Fibroblast of the conjunctiva (primary cell): ENCODE measurements around the gene FRYL.
A peak's percentile ranks its signal among the peaks of the same experiment; 100 is the strongest.
"Not testable (repeated sequence)": the region's sequence is repeated elsewhere in the genome, so short reads cannot be mapped to it uniquely, and the experiment has no call there.

Experiments
- DNase-seq: peaks from one replicate; pipeline ENCODE4 v3.0.0-alpha.2; 2010; ENCODE audit warnings: low read depth

The FRYL gene

DNA sequence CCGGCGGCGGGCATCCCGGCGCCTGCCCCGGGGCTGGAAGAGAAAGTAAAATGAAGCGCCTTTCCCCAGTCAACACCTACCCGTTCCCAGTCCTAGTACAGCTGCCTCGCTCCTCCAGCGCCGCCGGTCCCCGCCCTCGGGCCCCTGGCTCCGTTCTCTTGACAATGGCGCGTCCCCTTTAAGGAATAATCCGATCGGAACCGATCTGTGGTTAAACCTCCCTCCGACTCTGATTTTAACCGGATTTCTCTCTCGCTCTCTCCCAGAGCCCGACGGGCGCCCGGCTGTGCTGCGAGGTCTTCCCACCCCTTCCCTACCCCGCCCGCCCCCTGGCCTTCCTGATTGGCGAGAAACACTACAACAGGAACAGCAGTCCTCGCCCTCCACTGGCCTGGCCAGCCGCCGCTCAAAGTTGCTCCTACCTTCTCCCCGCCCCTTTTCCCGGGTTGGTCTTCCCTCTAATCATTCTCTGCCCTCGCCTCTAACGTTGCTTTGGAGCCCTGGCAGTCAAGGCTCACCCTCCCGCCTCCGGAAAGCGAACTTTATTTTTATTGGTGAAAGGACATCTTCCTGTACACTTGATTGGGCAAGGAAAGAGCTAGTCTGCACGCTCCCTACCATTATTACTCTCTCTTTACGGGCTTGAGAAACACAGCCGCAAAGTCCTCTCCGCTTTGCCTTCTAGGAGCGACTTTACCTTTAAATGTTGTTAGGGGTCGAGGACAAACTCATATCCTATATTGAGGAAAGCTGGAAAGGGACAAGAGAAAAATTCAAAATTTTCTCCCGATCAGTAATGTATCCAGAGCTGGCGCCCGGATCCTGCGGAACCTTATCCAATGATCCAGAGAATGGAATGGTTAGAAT is at the start of gene FRYL:
TSS of gene FRYL (minus strand) at position 282 of the 867 bp plus-strand sequence. CDS start 145,869 bp downstream, outside the sequence.
- peak; percentile 99 for DNase-seq

DNA sequence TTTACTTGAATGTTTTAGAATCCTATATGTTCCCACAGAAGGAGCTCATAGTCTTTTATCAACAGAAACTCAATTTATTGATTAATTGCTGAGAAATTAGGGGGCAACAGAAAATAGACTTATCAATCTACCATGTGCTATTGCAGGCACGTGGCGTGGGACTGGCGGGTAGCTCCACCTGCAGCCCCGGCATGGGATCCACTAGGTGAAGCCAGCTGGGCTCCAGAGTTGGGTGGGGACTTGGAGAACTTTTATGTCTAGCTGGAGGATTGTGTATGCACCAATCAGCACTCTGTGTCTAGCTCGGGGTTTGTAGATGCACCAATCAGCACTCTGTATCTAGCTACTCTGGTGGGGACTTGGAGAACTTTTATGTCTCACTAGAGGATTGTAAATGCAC is 47.5 kb upstream of the FRYL start:
- no peak for DNase-seq

DNA sequence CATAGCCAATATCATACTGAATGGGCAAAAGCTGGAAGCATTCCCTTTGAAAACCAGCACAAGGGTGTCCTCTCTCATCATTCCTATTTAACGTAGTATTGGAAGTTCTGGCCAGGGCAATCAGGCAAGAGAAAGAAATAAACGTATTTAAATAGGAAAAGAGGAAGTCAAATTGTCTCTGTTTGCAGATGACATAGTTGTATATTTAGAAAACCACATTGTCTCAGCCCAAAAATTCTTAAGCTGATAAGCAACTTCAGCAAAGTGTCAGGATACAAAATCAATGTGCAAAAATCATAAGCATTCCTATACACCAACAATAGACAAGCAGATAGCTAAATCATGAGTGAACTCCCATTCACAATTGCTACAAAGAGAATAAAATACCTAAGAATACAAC is 41.4 kb upstream of the FRYL start:
- not testable (repeated sequence) for DNase-seq

DNA sequence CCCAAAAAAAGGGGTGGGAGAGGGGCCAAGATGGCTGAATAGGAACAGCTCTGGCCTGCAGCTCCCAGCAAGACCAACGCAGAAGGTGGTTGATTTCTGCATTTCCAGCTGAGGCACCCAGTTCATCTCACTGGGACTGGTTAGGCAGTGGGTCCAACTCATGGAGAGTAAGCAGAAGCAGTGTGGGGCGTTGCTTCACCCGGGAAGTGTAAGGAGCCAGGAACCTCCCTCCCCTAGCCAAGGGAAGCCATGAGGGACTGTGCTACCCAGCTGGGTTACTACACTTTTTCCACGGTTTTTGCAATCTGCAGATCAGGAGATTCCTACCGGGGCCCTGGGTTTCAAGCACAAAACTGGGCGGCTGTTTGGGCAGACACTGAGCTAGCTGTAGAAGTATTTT is 36.9 kb upstream of the FRYL start:
- DNase-seq: no peak

DNA sequence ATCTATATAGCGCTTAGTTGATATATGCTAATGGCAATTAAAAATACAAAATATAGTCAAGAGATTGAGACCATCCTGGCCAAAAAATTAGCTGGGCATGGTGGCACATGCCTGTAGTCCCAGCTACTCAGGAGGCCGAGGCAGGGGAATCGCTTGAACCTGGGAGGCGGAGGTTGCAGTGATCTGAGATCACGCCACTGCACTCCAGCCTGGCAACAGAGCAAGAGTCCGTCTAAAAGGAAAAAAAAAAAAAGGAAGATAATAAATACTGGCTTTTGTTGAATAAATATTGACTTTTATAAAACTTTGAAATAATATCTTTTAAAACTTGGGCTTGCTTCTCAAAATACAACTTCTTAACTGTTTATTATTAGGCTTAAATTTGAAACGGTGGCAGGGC is 36.2 kb upstream of the FRYL start:
- not testable (repeated sequence) for DNase-seq

GRCh38 chr4:48815483-48815882 is 35.4 kb upstream of the FRYL start:
- no peak for DNase-seq

DNA sequence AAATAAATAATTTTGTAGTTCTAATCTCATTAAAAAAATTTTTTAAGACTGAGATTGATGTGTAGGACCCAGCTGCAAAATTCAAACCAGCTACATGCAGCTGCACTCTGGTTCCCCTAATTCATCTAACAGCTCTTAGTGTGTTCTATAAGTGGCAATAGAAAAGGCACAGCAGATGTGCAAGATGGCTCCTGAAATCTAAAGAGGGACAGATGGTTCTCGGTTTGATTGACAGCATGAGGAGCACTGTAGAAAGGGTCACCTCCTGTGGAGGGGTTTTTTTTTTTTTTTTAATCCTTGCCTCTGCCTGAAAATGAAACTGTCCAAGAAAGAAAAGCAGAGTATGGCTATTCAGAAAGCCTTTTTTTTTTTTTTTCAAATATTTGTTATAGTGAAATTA is 33.9 kb upstream of the FRYL start:
- DNase-seq: no peak

DNA sequence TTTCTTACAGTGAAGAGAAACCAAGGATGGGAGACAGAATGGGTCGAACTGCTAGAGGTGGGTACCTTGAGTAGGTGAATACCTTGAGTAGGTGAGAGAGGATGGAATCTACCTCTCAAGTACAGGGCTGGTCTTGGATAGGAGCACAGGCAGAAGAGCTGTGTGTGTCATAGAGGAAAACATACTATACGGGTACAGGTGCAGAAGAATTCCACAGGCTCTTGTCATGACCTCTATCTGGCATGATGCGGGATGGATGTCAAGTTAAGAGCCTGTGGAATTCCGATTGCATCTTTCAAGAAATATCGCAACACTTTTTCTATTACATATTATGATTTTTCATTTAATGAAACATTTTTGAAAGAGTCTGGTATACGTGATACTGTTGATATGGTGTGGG is 32.8 kb upstream of the FRYL start:
- DNase-seq: no peak

DNA sequence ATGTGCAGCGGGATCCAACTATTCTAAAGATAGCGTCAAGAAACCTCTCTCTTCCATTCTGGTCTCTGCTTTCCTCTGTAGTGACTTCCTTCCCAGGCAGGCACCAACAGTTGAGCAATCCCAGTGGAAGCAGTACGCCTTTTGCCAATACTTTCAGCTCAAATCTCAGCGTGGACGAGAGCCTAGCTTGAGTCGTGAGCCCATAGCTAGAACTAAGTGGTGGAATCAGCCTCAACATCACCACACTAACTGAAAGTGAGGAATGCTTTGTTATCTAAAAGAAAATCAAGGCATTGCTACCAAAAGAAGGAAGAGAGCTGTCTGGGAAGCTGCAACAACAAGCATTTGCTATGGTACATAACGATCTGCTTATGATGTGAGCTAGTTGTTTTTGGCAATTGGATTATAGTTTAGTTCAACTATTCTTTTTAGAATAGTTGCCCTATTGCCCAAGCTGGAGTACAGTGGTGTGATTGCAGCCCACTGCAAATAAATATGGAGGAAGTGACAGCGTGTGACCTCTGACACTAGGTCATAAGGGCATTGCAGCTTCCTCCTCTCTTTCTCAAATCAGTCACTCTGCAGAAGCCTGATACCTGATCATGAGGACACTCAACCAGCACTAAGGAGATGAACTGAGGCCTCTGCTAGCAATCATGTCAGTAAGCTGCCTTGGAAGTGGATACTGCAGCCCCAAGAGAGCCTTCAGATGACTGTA is 24.7 kb upstream of the FRYL start:
- no peak for DNase-seq

DNA sequence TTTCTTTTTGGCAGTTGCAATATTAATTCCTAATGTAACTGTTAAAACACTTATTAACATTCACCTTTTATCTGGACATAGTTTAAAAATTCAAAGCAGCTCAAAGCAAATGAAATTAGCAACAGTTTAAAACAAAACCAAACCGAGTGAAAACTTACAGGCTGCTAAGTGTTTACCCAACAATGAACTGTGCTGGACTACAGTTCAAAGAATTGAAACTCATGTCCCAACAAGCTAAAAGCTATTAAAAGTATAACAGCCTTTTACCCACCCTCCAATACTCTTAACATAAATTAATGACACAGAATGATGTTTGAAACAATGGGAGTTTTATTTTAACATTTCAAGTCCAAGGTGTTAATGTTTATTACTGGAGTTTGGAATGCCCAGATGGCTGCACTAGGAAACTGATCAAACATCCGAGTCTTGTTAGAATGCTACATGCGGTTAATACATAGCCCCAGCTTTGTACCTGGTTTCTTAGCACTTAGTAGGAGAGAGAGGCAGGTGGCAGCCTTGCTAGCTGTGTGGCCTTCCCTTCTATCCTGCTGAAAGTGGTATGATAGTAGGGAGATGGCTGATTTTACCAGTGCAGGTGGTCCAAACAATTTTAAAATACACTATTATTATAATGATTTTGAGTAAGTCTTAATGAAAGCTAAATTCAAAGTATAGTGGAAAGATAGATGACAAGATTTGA is 21.1 kb upstream of the FRYL start:
- DNase-seq: no peak

GRCh38 chr4:48800155-48800554 is 20.1 kb upstream of the FRYL start:
- not testable (repeated sequence) for DNase-seq

- DNase-seq: no peak
Measured at GRCh38 chr4:48799157-48799556, 19.1 kb upstream of the FRYL start.

DNA sequence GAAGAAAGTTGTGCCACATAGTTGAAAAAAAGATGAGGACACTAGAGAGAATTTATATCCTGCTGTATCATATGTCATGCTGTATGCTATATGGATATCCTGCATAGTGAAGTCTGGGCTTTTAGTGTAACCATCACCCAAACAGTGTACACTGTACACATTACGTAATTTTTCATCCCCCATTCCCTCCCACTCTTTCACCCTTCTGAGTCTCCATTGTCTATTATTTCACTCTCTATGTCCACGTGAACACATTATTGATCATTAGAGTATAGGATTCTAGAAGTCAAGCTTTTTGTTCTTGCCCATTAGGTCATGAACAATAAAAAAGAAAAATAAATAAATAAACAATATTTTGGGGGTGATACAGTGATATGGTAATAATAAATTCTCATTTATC is 18.0 kb upstream of the FRYL start:
- DNase-seq: no peak

DNA sequence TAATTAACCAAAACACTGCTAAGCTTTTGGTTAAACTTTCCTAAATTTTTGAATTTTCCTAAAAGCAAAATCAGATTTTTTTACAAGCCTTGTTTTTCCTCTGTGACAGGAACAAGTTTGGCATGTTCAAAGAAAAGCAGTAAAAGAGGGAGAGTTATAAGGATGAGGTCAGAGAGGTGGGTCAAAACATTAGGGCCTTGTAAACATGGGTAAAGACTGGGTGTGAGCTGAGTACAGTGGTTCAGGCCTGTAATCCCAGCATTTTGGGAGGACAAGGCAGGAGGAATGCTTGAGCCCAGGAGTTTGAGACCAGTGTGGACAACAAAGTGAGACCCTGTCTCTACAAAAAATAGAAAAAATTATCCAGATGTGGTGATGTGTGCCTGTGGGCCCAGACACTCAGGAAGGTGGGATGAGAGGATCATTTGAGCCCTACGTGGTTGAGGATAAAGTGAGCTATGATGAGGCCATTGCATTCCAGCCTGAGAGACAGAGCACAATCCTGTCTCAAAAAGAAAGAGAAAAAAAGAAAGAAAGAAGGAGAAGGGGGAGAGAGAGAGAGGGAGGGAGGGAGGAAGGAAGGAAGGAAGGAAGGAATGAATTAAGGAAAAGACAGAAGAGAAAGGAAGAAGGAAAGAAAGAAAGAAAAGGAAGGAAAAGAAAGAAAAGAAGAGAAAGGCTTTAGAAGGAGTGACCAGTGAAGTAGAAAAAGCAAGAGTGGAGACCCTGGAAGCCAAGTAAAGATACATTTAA is 17.0 kb upstream of the FRYL start:
- no peak for DNase-seq

GRCh38 chr4:48796191-48796926 is 16.3 kb upstream of the FRYL start:
- DNase-seq: no peak

DNA sequence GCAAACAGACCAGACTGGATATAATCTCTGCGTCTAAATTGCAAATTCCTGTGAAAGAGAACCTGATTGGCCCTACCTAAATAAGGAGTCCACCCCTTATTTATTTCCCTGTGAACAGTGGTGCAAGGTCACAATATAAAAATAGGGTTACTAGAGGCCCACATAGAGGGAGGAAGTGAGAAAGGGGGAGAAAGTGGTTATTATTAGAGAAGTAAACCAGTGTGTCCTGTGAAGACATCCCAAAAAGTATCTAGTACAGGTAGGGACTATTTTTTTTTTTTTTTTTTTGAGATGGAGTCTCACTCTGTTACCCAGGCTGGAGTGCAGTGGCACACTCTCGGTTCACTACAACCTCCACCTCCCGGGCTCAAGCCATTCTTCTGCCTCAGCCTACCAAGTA is 15.0 kb upstream of the FRYL start:
- DNase-seq: no peak

GRCh38 chr4:48792348-48793006 is 12.4 kb upstream of the FRYL start:
- DNase-seq: peak; percentile 4

GRCh38 chr4:48791313-48791712 is 11.2 kb upstream of the FRYL start:
- no peak for DNase-seq

GRCh38 chr4:48790561-48790960 is 10.5 kb upstream of the FRYL start:
- DNase-seq: no peak

GRCh38 chr4:48787056-48787455 is 7.0 kb upstream of the FRYL start:
- DNase-seq: no peak

GRCh38 chr4:48786549-48786948 is 6.5 kb upstream of the FRYL start:
- no peak for DNase-seq
